ENCODE results near the gene PKIB. TPM values are rescaled to one million over a fixed set of nuclear protein-coding genes. Genes with fewer than 3 reads are reported as not detected.
"Not testable (repeated sequence)": the region's sequence is repeated elsewhere in the genome, so short reads cannot be mapped to it uniquely, and the experiment has no call there.

Gene PKIB
- polyA plus RNA-seq, 2 of the 4 experiments (the other 2 are of a cell fraction): 0.37 to 1.5 TPM

DNA sequence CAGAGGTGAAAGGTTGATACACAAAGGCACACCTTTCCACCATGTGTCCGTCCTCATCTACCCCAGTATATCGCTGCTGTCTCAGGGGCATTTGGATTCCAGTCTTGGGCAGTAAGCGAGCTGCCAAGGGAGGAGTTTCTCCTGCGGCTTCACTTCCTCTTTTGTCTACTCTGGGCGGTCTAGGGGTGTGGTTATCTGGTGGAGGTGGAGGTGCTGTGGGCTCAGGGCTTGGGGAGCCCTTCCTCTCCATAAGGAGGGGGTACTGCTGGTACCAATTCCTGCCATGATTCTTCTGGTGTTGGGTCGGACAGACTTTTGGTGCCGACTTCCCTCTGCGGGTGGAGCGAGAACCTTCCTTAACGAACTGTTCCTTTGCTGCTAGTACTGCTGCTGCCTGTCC is 137.4 kb downstream of the PKIB start:
- Histone ChIP-seq H3K4me1 (no peaks in the 10 kb centered on the region), H3K9me3 (no peaks in the 10 kb centered on the region), H3K27ac (no peak overlapping the region), H3K4me3 (no peak overlapping the region), H3K4me2 (no peak overlapping the region)
- FAIRE-seq (no peak), DNase-seq (ENCODE audit: low read depth in 1 of 2, low spot score in 1 of 2) (no peak), ATAC-seq (no peak)
- ChIA-PET POLR2A (no interaction called here), CTCF (no interaction called here)
- TF ChIP-seq RARB (CRISPR knock-in tag; IDR thresholded peaks at IDR 0.05) (no peak), ZNF302 (CRISPR knock-in tag; IDR thresholded peaks at IDR 0.05) (no peak), HOXB13 (CRISPR knock-in tag; IDR thresholded peaks at IDR 0.05; ENCODE audit: low read depth) (no peak), CEBPB (IDR thresholded peaks at IDR 0.05) (no peak), NR3C1 (IDR thresholded peaks at IDR 0.05) (no peak), ZC3H11A (IDR thresholded peaks at IDR 0.05) (no peak), FOSL2 (IDR thresholded peaks at IDR 0.05) (no peak), FOSL2 (CRISPR knock-in tag; IDR thresholded peaks at IDR 0.05) (no peak), POLR2AphosphoS2 (conservative IDR thresholded peaks at IDR 0.05; ENCODE audit: low read length) (no peak), MAFK (IDR thresholded peaks at IDR 0.05; ENCODE audit: partially characterized antibody) (no peak), EHF (CRISPR knock-in tag; IDR thresholded peaks at IDR 0.05) (no peak), HDAC2 (IDR thresholded peaks at IDR 0.05) (no peak)
- TF ChIP-seq, protein P1, sequence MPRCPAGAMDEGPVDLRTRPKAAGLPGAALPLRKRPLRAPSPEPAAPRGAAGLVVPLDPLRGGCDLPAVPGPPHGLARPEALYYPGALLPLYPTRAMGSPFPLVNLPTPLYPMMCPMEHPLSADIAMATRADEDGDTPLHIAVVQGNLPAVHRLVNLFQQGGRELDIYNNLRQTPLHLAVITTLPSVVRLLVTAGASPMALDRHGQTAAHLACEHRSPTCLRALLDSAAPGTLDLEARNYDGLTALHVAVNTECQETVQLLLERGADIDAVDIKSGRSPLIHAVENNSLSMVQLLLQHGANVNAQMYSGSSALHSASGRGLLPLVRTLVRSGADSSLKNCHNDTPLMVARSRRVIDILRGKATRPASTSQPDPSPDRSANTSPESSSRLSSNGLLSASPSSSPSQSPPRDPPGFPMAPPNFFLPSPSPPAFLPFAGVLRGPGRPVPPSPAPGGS (IDR thresholded peaks at IDR 0.05): no peak
- TF ChIP-seq, protein P2, sequence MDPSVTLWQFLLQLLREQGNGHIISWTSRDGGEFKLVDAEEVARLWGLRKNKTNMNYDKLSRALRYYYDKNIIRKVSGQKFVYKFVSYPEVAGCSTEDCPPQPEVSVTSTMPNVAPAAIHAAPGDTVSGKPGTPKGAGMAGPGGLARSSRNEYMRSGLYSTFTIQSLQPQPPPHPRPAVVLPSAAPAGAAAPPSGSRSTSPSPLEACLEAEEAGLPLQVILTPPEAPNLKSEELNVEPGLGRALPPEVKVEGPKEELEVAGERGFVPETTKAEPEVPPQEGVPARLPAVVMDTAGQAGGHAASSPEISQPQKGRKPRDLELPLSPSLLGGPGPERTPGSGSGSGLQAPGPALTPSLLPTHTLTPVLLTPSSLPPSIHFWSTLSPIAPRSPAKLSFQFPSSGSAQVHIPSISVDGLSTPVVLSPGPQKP (IDR thresholded peaks at IDR 0.05; ENCODE audit: low read depth, low read length): no peak
- TF ChIP-seq, protein P3, sequence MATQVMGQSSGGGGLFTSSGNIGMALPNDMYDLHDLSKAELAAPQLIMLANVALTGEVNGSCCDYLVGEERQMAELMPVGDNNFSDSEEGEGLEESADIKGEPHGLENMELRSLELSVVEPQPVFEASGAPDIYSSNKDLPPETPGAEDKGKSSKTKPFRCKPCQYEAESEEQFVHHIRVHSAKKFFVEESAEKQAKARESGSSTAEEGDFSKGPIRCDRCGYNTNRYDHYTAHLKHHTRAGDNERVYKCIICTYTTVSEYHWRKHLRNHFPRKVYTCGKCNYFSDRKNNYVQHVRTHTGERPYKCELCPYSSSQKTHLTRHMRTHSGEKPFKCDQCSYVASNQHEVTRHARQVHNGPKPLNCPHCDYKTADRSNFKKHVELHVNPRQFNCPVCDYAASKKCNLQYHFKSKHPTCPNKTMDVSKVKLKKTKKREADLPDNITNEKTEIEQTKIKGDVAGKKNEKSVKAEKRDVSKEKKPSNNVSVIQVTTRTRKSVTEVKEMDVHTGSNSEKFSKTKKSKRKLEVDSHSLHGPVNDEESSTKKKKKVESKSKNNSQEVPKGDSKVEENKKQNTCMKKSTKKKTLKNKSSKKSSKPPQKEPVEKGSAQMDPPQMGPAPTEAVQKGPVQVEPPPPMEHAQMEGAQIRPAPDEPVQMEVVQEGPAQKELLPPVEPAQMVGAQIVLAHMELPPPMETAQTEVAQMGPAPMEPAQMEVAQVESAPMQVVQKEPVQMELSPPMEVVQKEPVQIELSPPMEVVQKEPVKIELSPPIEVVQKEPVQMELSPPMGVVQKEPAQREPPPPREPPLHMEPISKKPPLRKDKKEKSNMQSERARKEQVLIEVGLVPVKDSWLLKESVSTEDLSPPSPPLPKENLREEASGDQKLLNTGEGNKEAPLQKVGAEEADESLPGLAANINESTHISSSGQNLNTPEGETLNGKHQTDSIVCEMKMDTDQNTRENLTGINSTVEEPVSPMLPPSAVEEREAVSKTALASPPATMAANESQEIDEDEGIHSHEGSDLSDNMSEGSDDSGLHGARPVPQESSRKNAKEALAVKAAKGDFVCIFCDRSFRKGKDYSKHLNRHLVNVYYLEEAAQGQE (IDR thresholded peaks at IDR 0.05): no peak
- TF ChIP-seq, protein P4, sequence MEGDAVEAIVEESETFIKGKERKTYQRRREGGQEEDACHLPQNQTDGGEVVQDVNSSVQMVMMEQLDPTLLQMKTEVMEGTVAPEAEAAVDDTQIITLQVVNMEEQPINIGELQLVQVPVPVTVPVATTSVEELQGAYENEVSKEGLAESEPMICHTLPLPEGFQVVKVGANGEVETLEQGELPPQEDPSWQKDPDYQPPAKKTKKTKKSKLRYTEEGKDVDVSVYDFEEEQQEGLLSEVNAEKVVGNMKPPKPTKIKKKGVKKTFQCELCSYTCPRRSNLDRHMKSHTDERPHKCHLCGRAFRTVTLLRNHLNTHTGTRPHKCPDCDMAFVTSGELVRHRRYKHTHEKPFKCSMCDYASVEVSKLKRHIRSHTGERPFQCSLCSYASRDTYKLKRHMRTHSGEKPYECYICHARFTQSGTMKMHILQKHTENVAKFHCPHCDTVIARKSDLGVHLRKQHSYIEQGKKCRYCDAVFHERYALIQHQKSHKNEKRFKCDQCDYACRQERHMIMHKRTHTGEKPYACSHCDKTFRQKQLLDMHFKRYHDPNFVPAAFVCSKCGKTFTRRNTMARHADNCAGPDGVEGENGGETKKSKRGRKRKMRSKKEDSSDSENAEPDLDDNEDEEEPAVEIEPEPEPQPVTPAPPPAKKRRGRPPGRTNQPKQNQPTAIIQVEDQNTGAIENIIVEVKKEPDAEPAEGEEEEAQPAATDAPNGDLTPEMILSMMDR (IDR thresholded peaks at IDR 0.05): no peak
- TF ChIP-seq, protein P5, sequence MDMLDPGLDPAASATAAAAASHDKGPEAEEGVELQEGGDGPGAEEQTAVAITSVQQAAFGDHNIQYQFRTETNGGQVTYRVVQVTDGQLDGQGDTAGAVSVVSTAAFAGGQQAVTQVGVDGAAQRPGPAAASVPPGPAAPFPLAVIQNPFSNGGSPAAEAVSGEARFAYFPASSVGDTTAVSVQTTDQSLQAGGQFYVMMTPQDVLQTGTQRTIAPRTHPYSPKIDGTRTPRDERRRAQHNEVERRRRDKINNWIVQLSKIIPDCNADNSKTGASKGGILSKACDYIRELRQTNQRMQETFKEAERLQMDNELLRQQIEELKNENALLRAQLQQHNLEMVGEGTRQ (IDR thresholded peaks at IDR 0.05): no peak
- 72% methylated on average over 6 of the region's 10 CpGs for WGBS (ENCODE audit: missing lambda C conversion rate)

DNA sequence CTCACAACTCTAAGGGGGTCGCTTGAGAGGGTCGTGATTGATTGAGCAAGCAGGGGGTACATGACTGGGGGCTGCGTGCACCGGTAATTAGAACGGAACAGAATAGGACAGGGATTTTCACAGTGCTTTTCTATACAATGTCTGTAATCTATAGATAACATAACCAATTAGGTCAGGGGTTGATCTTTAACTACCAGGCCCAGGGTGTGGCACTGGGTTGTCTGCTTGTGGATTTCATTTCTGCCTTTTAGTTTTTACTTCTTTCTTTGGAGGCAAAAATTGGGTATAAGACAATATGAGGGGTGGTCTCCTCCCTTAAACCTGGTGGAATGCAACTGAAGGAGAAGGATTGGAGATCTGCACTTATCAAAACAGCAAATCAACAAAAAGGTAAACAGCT is 138.7 kb downstream of the PKIB start:
- DNase-seq (ENCODE audit: low read depth in 1 of 2, low spot score in 1 of 2); H3K27ac ChIP-seq; CTCF ChIA-PET; H3K4me3 ChIP-seq; H3K4me2 ChIP-seq; ATAC-seq; H3K9me3 ChIP-seq; FAIRE-seq; POLR2A ChIA-PET; H3K4me1 ChIP-seq: not testable (repeated sequence)
- 0% methylated on average over 5 of the region's 5 CpGs for WGBS (ENCODE audit: missing lambda C conversion rate)

All from A549 (cell line).